ENCODE results near the gene TATDN3.

DNA sequence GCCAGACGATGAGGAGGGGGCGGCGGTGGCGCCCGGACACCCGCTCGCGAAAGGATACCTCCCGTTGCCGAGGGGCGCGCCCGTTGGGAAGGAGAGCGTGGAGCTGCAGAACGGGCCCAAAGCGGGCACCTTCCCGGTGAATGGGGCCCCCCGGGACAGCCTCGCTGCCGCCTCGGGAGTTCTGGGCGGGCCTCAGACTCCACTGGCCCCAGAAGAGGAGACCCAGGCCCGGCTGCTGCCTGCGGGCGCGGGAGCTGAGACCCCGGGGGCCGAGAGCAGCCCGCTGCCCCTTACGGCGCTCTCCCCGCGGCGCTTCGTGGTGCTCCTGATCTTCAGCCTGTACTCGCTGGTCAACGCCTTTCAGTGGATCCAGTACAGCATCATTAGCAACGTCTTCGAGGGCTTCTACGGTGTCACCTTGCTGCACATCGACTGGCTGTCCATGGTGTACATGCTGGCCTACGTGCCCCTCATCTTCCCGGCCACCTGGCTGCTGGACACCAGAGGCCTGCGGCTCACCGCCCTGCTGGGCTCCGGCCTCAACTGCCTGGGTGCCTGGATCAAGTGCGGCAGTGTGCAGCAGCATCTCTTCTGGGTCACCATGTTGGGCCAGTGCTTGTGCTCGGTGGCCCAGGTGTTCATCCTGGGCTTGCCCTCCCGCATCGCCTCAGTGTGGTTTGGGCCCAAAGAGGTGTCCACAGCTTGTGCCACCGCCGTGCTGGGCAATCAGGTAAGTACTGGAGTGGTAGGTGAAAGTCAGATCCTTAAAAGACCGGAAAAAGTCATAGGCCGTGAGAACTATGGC, 67.0 kb downstream of the TATDN3 start:
- TF ChIP-seq, protein P1, sequence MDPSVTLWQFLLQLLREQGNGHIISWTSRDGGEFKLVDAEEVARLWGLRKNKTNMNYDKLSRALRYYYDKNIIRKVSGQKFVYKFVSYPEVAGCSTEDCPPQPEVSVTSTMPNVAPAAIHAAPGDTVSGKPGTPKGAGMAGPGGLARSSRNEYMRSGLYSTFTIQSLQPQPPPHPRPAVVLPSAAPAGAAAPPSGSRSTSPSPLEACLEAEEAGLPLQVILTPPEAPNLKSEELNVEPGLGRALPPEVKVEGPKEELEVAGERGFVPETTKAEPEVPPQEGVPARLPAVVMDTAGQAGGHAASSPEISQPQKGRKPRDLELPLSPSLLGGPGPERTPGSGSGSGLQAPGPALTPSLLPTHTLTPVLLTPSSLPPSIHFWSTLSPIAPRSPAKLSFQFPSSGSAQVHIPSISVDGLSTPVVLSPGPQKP (IDR thresholded peaks at IDR 0.05; ENCODE audit: borderline replicate concordance, low read depth, low read length) = no peak
- TF ChIP-seq, protein P2, sequence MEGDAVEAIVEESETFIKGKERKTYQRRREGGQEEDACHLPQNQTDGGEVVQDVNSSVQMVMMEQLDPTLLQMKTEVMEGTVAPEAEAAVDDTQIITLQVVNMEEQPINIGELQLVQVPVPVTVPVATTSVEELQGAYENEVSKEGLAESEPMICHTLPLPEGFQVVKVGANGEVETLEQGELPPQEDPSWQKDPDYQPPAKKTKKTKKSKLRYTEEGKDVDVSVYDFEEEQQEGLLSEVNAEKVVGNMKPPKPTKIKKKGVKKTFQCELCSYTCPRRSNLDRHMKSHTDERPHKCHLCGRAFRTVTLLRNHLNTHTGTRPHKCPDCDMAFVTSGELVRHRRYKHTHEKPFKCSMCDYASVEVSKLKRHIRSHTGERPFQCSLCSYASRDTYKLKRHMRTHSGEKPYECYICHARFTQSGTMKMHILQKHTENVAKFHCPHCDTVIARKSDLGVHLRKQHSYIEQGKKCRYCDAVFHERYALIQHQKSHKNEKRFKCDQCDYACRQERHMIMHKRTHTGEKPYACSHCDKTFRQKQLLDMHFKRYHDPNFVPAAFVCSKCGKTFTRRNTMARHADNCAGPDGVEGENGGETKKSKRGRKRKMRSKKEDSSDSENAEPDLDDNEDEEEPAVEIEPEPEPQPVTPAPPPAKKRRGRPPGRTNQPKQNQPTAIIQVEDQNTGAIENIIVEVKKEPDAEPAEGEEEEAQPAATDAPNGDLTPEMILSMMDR (conservative IDR thresholded peaks at IDR 0.05; ENCODE audit: low read depth, low read length) = no peak
- no peak for TF ChIP-seq BHLHE40 (IDR thresholded peaks at IDR 0.05; ENCODE audit: low read depth, low read length)
- no peak for TF ChIP-seq RCOR1 (IDR thresholded peaks at IDR 0.05; ENCODE audit: insufficient replicate concordance, low read length)
- TF ChIP-seq POLR2A (IDR thresholded peaks at IDR 0.05; ENCODE audit: low read depth, low read length) = no peak
- no peak for TF ChIP-seq SMC3 (IDR thresholded peaks at IDR 0.05; ENCODE audit: low read depth, low read length)
- TF ChIP-seq RAD21 (IDR thresholded peaks at IDR 0.05; ENCODE audit: low read length) = no peak
- no peak for TF ChIP-seq CEBPB (IDR thresholded peaks at IDR 0.05; ENCODE audit: low read depth, low read length)
- no peak for TF ChIP-seq CHD1 (IDR thresholded peaks at IDR 0.05; ENCODE audit: low read depth, low read length)
- TF ChIP-seq MXI1 (IDR thresholded peaks at IDR 0.05; ENCODE audit: borderline replicate concordance, low read depth, low read length) = no peak
- TF ChIP-seq, protein P3, sequence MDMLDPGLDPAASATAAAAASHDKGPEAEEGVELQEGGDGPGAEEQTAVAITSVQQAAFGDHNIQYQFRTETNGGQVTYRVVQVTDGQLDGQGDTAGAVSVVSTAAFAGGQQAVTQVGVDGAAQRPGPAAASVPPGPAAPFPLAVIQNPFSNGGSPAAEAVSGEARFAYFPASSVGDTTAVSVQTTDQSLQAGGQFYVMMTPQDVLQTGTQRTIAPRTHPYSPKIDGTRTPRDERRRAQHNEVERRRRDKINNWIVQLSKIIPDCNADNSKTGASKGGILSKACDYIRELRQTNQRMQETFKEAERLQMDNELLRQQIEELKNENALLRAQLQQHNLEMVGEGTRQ (IDR thresholded peaks at IDR 0.05; ENCODE audit: low read depth, low read length) = no peak

Data from IMR-90 (cell line).